ENCODE results near the gene MAP3K20. TPM values are rescaled to one million over a fixed set of nuclear protein-coding genes. Genes with fewer than 3 reads are reported as not detected.

The MAP3K20 gene
- total and polyA plus RNA-seq, 2 of the 8 experiments (the other 6 are each of a cell fraction or from before 2014, with no cell fraction given), result 3.1 to 11.1 TPM

GRCh38 chr2:173248381-173248780 is 172.7 kb downstream of the MAP3K20 start:
- Histone ChIP-seq H3K4me3 (ENCODE audit: extremely low read depth in 1 of 4, insufficient read depth in 2 of 4, low read depth in 3 of 4, low read length in 4 of 4) (no peak overlapping the region), H3K9me3 (ENCODE audit: insufficient read depth in 2 of 2, low read depth in 1 of 2, low read length in 1 of 2) (no peaks in the 10 kb centered on the region), H2AK5ac (ENCODE audit: low read depth, low read length) (no peak overlapping the region), H3K14ac (ENCODE audit: insufficient read length) (no peak overlapping the region), H3K9ac (replicated peaks in 1 of 4; ENCODE audit: extremely low read depth in 1 of 4, low read depth in 3 of 4, low read length in 3 of 4) (no peak overlapping the region), H3K79me1 (ENCODE audit: low read depth, low read length) (no peaks in the 10 kb centered on the region), H2BK15ac (ENCODE audit: low read length) (no peak overlapping the region), H3K79me2 (ENCODE audit: control insufficient read depth in 1 of 2, insufficient read depth in 2 of 2, low read length in 2 of 2) (no peaks in the 10 kb centered on the region), H2BK5ac (ENCODE audit: low read depth, low read length) (no peak overlapping the region), H3K23me2 (ENCODE audit: low read depth, low read length) (no peaks in the 10 kb centered on the region), H2AFZ (ENCODE audit: low read length) (no peak overlapping the region), H4K20me1 (replicated peaks in 1 of 2; ENCODE audit: control insufficient read depth in 1 of 2, insufficient read depth in 2 of 2, low read length in 2 of 2) (no peaks in the 10 kb centered on the region), H2BK20ac (ENCODE audit: low read length) (no peak overlapping the region), H4K5ac (ENCODE audit: insufficient read length, low read depth, low read length) (no peak overlapping the region), H3K36me3 (ENCODE audit: control insufficient read depth in 2 of 4, insufficient read depth in 4 of 4, low read length in 3 of 4) (no peaks in the 10 kb centered on the region), H3K4ac (replicated peaks; ENCODE audit: insufficient read length, low read depth, low read length) (no peak overlapping the region), H3K4me2 (ENCODE audit: insufficient read depth in 1 of 2, low read depth in 2 of 2, low read length in 2 of 2) (no peak overlapping the region), H4K8ac (ENCODE audit: extremely low read depth, insufficient read depth, low read length) (no peak overlapping the region), H3K23ac (ENCODE audit: insufficient read length) (no peak overlapping the region), H4K91ac (replicated peaks; ENCODE audit: insufficient read length, low read length) (no peak overlapping the region), H3K18ac (ENCODE audit: extremely low read depth, low read length) (no peak overlapping the region), H2BK120ac (replicated peaks; ENCODE audit: low read depth, low read length) (no peak overlapping the region), H3K27me3 (replicated peaks in 1 of 4; ENCODE audit: control insufficient read depth in 3 of 4, extremely low read depth in 1 of 4, insufficient read depth in 3 of 4, low read length in 3 of 4) (no peaks in the 10 kb centered on the region), H3K56ac (replicated peaks; ENCODE audit: insufficient read length, low read depth, low read length) (no peak overlapping the region), H2BK12ac (ENCODE audit: low read depth, low read length) (no peak overlapping the region), H3K4me1 (replicated peaks in 1 of 4; ENCODE audit: control insufficient read depth in 3 of 4, insufficient read depth in 4 of 4, low read length in 3 of 4) (peaks cover 0 to 11% (median 5%) of the 10 kb centered on the region in 4 experiments; a peak in 3 of 7 replicates), H3K27ac (ENCODE audit: low read depth, low read length) (no peak overlapping the region)
- TF ChIP-seq ATF3 (IDR thresholded peaks at IDR 0.05; ENCODE audit: insufficient read depth, low read depth, low read length), result no peak
- TF ChIP-seq NRF1 (IDR thresholded peaks at IDR 0.05; ENCODE audit: low read depth, low read length), result no peak
- ChIA-PET POLR2A (ENCODE audit: partially characterized antibody) (no interaction called here), CTCF (ENCODE audit: partially characterized antibody) (interaction anchor here (0.9 to 1.0 kb wide), 2 partner anchors 38 to 102 kb away, joined by 3 to 8 read pairs; no protein-coding TSS in a partner anchor)
- WGBS, 2 experiments (ENCODE audit: extremely low coverage in 1 of 2, insufficient coverage in 1 of 2, insufficient read length in 1 of 2, insufficient replicate concordance in 2 of 2, low coverage in 1 of 2, low lambda C conversion rate in 2 of 2, missing lambda C conversion rate in 1 of 2), result 84% methylated on average over 2 of the region's 2 CpGs; no CpG with 5 or more reads in 1 of the 2 experiments
- FAIRE-seq, result no peak
- no peak for DNase-seq (ENCODE audit: low read depth in 1 of 2, low spot score in 2 of 2)

Data from H1 (cell line).